SK-N-SH (cell line): ENCODE results near the gene NAT8L. TPM values are rescaled to one million over a fixed set of nuclear protein-coding genes. Genes with fewer than 3 reads are reported as not detected.

Experiments
- CTCF ChIA-PET: fragments of 300-600, 350-600 bp; formaldehyde crosslinking; extraction: SDS; loops from one replicate; lab custom pipeline; 2021; lab: Yijun Ruan, JAX
- POLR2A ChIA-PET: fragments of 350-600 bp; sonication (Branson Sonifier 250); formaldehyde crosslinking; extraction: SDS; loops from one replicate; lab custom pipeline; 2020; ENCODE audit warnings: antibody characterized with exemption, inconsistent platforms; lab: Yijun Ruan, JAX
- DNase-seq: peaks from one replicate; pipeline ENCODE4 v3.0.0; 2012
- H2AFZ ChIP-seq: fragments of 200-600 bp; sonication (generic); 2 replicates; pipeline ENCODE4 v1.8.1; 2016; ENCODE audit warnings: antibody characterized with exemption, mild to moderate bottlenecking, low read depth
- H3F3A ChIP-seq: fragments of 200-600 bp; sonication (generic); replicated peaks from 2 replicates; pipeline ENCODE3; 2016; ENCODE audit warnings: antibody characterized with exemption, mild to moderate bottlenecking; ENCODE audit not compliant: insufficient read depth
- H3K27ac ChIP-seq, 2 experiments: fragments of 200-500 bp in 1 of 2; fragments of 200-600 bp in 1 of 2; sonication (Bioruptor generic) in 1 of 2; sonication (generic), shearing (Covaris generic) in 1 of 2; 2 replicates each; pipeline versions ENCODE4 v1.5.1 to v1.6.1; 2014 to 2016; ENCODE audit warnings: low read depth in 2 of 2, inconsistent platforms in 1 of 2, low read length in 1 of 2, mild to moderate bottlenecking in 1 of 2, mixed read lengths in 1 of 2
- H3K27me3 ChIP-seq: fragments of 200-600 bp; sonication (generic), shearing (Covaris generic); 2 replicates; pipeline ENCODE4 v1.6.1; 2016; ENCODE audit warnings: mixed run types; ENCODE audit not compliant: insufficient read depth
- H3K36me3 ChIP-seq, 2 experiments: fragments of 200-500 bp in 1 of 2; fragments of 200-600 bp in 1 of 2; sonication (Bioruptor generic) in 1 of 2; sonication (generic) in 1 of 2; replicated peaks in 1 of 2; 2 replicates each; pipeline versions ENCODE3 to v1.5.1; 2014 to 2016; ENCODE audit warnings: low read length in 1 of 2, mild to moderate bottlenecking in 1 of 2; ENCODE audit not compliant: insufficient read depth in 2 of 2, control insufficient read depth in 1 of 2
- H3K4me1 ChIP-seq, 2 experiments: fragments of 200-500 bp in 1 of 2; fragments of 200-600 bp in 1 of 2; sonication (Bioruptor generic) in 1 of 2; sonication (generic), shearing (Covaris generic) in 1 of 2; 2 replicates each; pipeline versions ENCODE4 v1.5.1 to v1.6.1; 2014 to 2016; ENCODE audit warnings: low read depth in 1 of 2, low read length in 1 of 2, mixed run types in 1 of 2; ENCODE audit not compliant: insufficient read depth in 2 of 2, control insufficient read depth in 1 of 2
- H3K4me2 ChIP-seq: fragments of 200-600 bp; sonication (generic), shearing (Covaris generic); 2 replicates; pipeline ENCODE4 v1.6.1; 2017; ENCODE audit warnings: mixed run types
- H3K4me3 ChIP-seq, 2 experiments: fragments of 200-500 bp in 1 of 2; fragments of 200-600 bp in 1 of 2; sonication (Bioruptor generic) in 1 of 2; sonication (generic), shearing (Covaris generic) in 1 of 2; 2 replicates each; pipeline versions ENCODE4 v1.5.1 to v1.8.1; 2014 to 2016; ENCODE audit warnings: low read depth in 2 of 2, inconsistent platforms in 1 of 2, low read length in 1 of 2, mild to moderate bottlenecking in 1 of 2, mixed read lengths in 1 of 2, moderate library complexity in 1 of 2
- H3K79me2 ChIP-seq: fragments of 200-600 bp; sonication (generic); 2 replicates; pipeline ENCODE4 v1.8.1; 2017; ENCODE audit warnings: mild to moderate bottlenecking; ENCODE audit not compliant: insufficient read depth
- H3K9ac ChIP-seq: fragments of 200-600 bp; sonication (generic); 2 replicates; pipeline ENCODE4 v1.6.1; 2017; ENCODE audit warnings: mixed run types
- H3K9me2 ChIP-seq: fragments of 200-600 bp; sonication (generic); 2 replicates; pipeline ENCODE4 v1.6.1; 2017; ENCODE audit warnings: mixed run types
- H3K9me3 ChIP-seq: fragments of 200-600 bp; sonication (generic); 2 replicates; pipeline ENCODE4 v1.6.1; 2017; ENCODE audit warnings: mixed run types, mild to moderate bottlenecking, moderate library complexity
- H4K20me1 ChIP-seq: fragments of 200-600 bp; sonication (generic); 2 replicates; pipeline ENCODE4 v1.6.1; 2017; ENCODE audit warnings: mild to moderate bottlenecking, mixed run types; ENCODE audit not compliant: insufficient read depth
- EP300 ChIP-seq, 2 experiments: IDR thresholded peaks; 2 replicates each; pipeline versions ENCODE4 v1.4.0 to v1.6.1; 2012; ENCODE audit warnings: borderline replicate concordance in 1 of 2, low read depth in 1 of 2, low read length in 1 of 2
- EZH2phosphoT487 ChIP-seq: fragments of 200-600 bp; sonication (generic); IDR thresholded peaks from 2 replicates; pipeline ENCODE4 v1.6.1; 2017; ENCODE audit warnings: low read depth, mixed run types, mild to moderate bottlenecking, antibody characterized with exemption, moderate library complexity, borderline replicate concordance
- FOXJ3 ChIP-seq: sonication (generic); formaldehyde crosslinking; IDR thresholded peaks from 2 replicates; pipeline ENCODE4 v1.5.1; 2020; ENCODE audit warnings: mild to moderate bottlenecking, missing genetic modification reagents
- GATA2 ChIP-seq: sonication (generic); formaldehyde crosslinking; IDR thresholded peaks from 2 replicates; pipeline ENCODE4 v1.5.0; 2020; ENCODE audit warnings: mild to moderate bottlenecking, missing genetic modification reagents
- JUND ChIP-seq: IDR thresholded peaks from 2 replicates; pipeline ENCODE4 v1.4.0; 2012
- MEF2A ChIP-seq: IDR thresholded peaks from 2 replicates; pipeline ENCODE4 v1.4.0; 2012; ENCODE audit warnings: low read depth, borderline replicate concordance
- MXI1 ChIP-seq: IDR thresholded peaks from 2 replicates; pipeline ENCODE4 v1.6.1; 2012; ENCODE audit warnings: mild to moderate bottlenecking, low read depth, low read length, improper control_type of control experiment
- NFIC ChIP-seq: IDR thresholded peaks from 2 replicates; pipeline ENCODE4 v1.4.0; 2012; ENCODE audit warnings: borderline replicate concordance
- NRF1 ChIP-seq: IDR thresholded peaks from 2 replicates; pipeline ENCODE4 v1.6.1; 2012; ENCODE audit warnings: low read depth, mild to moderate bottlenecking, low read length
- RAD21 ChIP-seq: IDR thresholded peaks from 2 replicates; pipeline ENCODE4 v1.6.1; 2012; ENCODE audit warnings: mild to moderate bottlenecking, low read length
- RCOR1 ChIP-seq: fragments of 150-350 bp; IDR thresholded peaks from 2 replicates; pipeline ENCODE4 v1.6.1; 2017; ENCODE audit warnings: antibody characterized with exemption, low read length
- RFX5 ChIP-seq: IDR thresholded peaks from 2 replicates; pipeline ENCODE4 v1.6.1; 2012; ENCODE audit warnings: mild to moderate bottlenecking, improper control_type of control experiment, low read length
- RXRA ChIP-seq: IDR thresholded peaks from 2 replicates; pipeline ENCODE4 v1.4.0; 2012; ENCODE audit warnings: low read depth, mild to moderate bottlenecking, borderline replicate concordance
- SIN3A ChIP-seq: IDR thresholded peaks from 2 replicates; pipeline ENCODE4 v1.6.1; 2012; ENCODE audit warnings: low read depth, mild to moderate bottlenecking, low read length, moderate library complexity, borderline replicate concordance
- TCF12 ChIP-seq: IDR thresholded peaks from 2 replicates; pipeline ENCODE4 v1.4.0; 2012
- WGBS: methylation state at CpG from one replicate; pipeline ENCODE4 v1.1.6; 2017; ENCODE audit warnings: low lambda C conversion rate; 5-methylcytosine and 5-hydroxymethylcytosine counted together
- polyA plus RNA-seq, 3 experiments: library from polyadenylated mRNA; depleted of rRNA; stranded (reverse); fragments of >200 nt; gene quantifications; 2 replicates each; pipeline ENCODE4 v1.2.3, GENCODE V29; 2012
- TF ChIP-seq, protein P1 (sequence below): IDR thresholded peaks from 2 replicates; pipeline ENCODE4; 2012
- TF ChIP-seq, protein P2 (sequence below): fragments of 200-600 bp; sonication (generic); IDR thresholded peaks from 2 replicates; pipeline ENCODE4 v1.6.1; 2017; ENCODE audit warnings: antibody characterized with exemption, mild to moderate bottlenecking, moderate library complexity

Gene NAT8L
- polyA plus RNA-seq, 1 of the 3 experiments (the other 2 are of a cell fraction), result 0.43 TPM

DNA sequence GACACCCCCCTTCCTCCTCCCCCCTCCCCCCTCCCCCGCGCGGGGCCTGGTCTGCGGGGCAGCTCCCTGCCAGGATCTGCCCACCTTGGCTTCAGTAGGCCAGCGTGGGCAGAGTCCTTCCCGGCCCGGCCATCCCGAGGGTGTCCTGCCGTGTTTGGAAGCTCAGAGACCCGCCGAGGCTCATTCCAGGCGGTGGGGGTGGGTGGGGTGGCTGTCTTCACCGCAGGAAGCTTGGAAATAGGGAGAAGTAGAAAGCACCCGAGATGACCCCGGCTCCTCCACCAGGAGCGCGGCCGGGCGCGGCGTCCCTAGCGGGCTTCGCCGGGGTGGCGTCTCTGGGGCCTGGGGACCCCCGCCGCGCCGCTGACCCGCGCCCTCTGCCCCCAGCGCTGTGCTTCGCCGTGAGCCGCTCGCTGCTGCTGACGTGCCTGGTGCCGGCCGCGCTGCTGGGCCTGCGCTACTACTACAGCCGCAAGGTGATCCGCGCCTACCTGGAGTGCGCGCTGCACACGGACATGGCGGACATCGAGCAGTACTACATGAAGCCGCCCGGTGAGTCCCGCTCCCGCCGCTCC is 1.6 kb downstream of the NAT8L start:
- H4K20me1 ChIP-seq, result no peaks in the 10 kb centered on the region
- H3K9me3 ChIP-seq, result no peaks in the 10 kb centered on the region
- H2AFZ ChIP-seq, result no peak overlapping the region
- TF ChIP-seq JUND (no peak), RXRA (no peak), NFIC (no peak), MXI1 (no peak), TCF12 (no peak), RFX5 (no peak), EZH2phosphoT487 (no peak), MEF2A (no peak), RAD21 (no peak), GATA2 (no peak), NRF1 (no peak), FOXJ3 (CRISPR knock-in tag) (no peak), RCOR1 (no peak), EP300 (IDR thresholded peaks at IDR 0.05; ENCODE audit: borderline replicate concordance in 1 of 2, low read depth in 1 of 2, low read length in 1 of 2) (no peak), SIN3A (no peak)
- TF ChIP-seq, protein P1, sequence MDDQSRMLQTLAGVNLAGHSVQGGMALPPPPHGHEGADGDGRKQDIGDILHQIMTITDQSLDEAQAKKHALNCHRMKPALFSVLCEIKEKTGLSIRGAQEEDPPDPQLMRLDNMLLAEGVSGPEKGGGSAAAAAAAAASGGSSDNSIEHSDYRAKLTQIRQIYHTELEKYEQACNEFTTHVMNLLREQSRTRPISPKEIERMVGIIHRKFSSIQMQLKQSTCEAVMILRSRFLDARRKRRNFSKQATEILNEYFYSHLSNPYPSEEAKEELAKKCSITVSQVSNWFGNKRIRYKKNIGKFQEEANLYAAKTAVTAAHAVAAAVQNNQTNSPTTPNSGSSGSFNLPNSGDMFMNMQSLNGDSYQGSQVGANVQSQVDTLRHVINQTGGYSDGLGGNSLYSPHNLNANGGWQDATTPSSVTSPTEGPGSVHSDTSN, result no peak
- TF ChIP-seq, protein P2, sequence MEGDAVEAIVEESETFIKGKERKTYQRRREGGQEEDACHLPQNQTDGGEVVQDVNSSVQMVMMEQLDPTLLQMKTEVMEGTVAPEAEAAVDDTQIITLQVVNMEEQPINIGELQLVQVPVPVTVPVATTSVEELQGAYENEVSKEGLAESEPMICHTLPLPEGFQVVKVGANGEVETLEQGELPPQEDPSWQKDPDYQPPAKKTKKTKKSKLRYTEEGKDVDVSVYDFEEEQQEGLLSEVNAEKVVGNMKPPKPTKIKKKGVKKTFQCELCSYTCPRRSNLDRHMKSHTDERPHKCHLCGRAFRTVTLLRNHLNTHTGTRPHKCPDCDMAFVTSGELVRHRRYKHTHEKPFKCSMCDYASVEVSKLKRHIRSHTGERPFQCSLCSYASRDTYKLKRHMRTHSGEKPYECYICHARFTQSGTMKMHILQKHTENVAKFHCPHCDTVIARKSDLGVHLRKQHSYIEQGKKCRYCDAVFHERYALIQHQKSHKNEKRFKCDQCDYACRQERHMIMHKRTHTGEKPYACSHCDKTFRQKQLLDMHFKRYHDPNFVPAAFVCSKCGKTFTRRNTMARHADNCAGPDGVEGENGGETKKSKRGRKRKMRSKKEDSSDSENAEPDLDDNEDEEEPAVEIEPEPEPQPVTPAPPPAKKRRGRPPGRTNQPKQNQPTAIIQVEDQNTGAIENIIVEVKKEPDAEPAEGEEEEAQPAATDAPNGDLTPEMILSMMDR, result no peak
- H3K79me2 ChIP-seq, result no peaks in the 10 kb centered on the region
- no peaks in the 10 kb centered on the region for H3K9me2 ChIP-seq
- no peaks in the 10 kb centered on the region for H3K36me3 ChIP-seq
- peak; percentile 56 for DNase-seq
- H3F3A ChIP-seq, result no peaks in the 10 kb centered on the region
- 97% methylated on average over 30 of the region's 54 CpGs for WGBS
- H3K4me3 ChIP-seq, result no peak overlapping the region; a peak in 1 of 4 replicates
- POLR2A ChIA-PET, result interaction anchor here (1.1 kb wide), 1 partner anchor 13 kb away, joined by 3 read pairs; no protein-coding TSS in a partner anchor
- H3K27ac ChIP-seq, result no peak overlapping the region; a peak in 1 of 4 replicates
- H3K27me3 ChIP-seq, result peaks cover 17% of the 10 kb centered on the region
- peaks cover 0 to 22% of the 10 kb centered on the region in 2 experiments; a peak in 1 of 4 replicates for H3K4me1 ChIP-seq
- no peak overlapping the region for H3K4me2 ChIP-seq
- CTCF ChIA-PET, result interaction anchor here (2.0 kb wide), 1 partner anchor 159 kb away, joined by 5 read pairs; no protein-coding TSS in a partner anchor
- H3K9ac ChIP-seq, result no peak overlapping the region
